NCI-H2196 (cell line): ENCODE measurements around the gene IFRD2.
"Not testable (repeated sequence)": the region's sequence is repeated elsewhere in the genome, so short reads cannot be mapped to it uniquely, and the experiment has no call there.

ENCODE experiments used
- DNase-seq: peaks from one replicate; lab custom pipeline; 2025; ENCODE audit not compliant: unreplicated experiment; lab: John Stamatoyannopoulos, UW

The IFRD2 gene

DNA sequence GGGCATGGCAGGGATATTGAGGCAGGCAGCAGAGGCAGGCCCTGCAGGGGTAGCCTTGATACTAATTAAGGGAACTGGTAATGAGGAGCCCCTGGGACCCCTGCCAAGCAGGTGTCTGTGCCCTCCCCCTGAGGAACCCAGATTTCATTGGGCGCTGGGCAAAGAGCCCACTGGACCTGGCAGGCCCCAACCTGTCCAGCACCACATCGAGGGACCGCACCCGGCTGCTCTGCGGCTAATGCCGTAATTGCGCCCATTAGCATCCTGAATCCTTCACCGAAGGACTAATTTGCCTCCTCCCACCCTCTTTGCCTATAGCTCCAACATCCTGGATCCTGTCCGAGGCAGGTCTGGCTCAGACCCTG lies 37.0 kb downstream of the IFRD2 start:
- DNase-seq, result no peak

DNA sequence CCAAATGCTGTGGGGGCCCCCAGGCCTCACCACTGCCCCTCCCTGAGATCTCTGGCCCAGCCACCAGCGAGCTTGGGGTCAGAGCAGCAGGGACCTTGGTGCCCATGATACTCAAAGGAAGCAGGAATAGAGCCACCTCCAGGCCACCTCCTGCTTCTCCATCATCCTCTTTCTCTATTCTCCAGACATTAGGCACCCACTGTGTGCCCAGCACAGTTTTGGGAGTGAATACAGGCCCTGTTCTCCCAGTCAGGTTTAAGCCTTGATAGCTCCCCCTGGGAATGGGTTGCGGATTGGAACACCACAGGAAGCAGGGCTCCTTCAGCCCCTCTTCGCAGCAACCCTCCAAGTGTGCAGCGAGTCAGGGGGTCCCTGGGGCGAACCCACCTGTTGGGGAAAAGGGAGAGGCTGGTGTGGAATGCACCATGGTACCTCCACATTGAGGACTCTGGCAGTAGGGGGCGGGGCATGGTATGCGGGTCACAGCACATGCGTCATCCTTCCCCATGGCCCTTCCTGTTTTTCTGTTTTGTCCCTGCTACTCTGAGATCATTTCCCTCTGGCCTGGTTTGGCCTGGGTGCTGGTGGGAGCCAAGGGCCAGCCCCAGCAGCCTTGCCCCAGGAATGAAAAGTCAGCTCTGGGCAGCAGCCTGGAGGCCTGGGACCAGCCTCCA lies 37.5 kb downstream of the IFRD2 start:
- no peak for DNase-seq

- DNase-seq, result no peak
Measured at GRCh38 chr3:50251220-50251619, 41.0 kb downstream of the IFRD2 start.

DNA sequence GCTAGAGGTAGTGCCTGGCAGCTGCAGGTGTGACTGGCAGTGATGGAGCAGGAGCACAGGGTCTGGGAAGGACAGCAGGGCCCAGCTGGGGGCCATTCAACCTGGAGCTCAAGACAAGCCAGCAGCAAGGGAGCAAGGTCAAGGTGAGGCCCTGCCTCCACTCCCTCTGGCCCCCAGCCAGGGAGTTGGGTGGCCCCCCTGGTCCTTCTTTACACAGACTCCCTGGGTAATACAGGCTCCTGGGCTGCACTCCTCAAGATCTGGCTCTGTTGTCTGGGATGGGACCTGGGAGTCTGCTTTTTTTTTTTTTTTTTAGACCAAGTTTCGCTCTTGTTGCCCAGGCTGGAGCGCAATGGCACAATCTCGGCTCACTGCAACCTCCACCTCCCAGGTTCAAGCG lies 41.7 kb downstream of the IFRD2 start:
- DNase-seq, result no peak

DNA sequence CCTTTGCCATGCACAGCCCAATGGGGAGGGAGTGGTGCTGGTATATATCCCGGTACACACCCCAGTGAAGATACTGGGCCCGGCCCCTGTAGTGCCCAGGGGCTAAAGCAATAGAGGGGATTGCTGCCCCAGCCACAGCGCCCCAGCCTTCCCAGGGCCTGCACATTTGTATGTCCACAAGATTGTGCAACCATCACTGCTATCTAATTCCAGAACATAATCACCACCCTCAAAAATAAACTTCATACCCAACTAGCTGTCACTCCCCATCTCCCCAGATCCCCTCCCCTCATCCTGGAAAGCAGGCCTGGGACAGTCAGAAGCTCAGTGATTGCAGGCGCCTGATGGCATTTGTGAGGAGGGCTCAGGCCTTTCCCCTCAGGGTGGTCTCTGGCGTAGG lies 42.8 kb downstream of the IFRD2 start:
- no peak for DNase-seq

DNA sequence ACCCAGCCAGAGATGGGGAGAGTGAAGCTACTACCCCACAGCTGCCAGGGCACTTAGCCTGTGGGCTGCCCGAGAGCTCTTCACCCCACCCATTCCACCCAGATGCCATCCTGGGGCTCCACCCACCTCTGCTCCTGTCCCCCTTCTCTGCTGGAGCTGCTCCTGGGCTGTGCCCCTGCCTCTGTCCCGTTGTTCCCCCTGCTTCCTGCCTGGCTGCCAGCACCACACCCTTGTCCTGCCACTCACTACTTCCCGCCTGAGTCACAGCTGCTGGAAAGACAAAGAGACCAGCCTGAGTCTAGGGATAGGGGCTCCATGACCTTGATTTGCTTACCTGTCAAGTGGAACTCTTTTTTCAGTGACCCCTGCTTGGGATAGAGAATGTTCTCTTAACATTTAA lies 43.8 kb downstream of the IFRD2 start:
- no peak for DNase-seq

DNA sequence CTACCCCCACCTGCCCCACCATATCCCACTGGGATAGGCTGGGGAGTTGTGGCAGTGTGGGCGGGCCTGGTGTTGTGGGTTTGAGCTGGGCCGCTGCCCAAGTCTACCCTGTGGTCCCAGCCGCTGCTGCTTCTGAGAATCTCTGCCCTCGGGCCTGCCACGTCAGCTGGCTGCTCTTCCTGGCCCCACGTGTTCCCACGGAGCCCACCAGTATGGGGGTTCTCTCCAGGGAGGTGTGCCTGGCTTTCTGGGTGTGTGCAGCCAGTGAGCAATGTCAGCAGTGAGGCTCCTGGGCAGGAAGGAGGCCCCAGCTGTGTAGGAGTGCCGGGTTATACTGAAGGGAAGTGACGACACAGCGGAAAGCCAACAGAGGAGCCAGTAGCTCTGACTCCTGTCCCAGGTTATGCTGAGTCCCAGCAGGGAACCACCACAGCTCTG lies 45.7 kb downstream of the IFRD2 start:
- DNase-seq, result no peak

GRCh38 chr3:50245831-50246516 lies 46.3 kb downstream of the IFRD2 start:
- peak; percentile 85 for DNase-seq

GRCh38 chr3:50245251-50245745 lies 46.9 kb downstream of the IFRD2 start:
- no peak for DNase-seq

GRCh38 chr3:50244813-50245212 lies 47.4 kb downstream of the IFRD2 start:
- DNase-seq, result not testable (repeated sequence)

DNA sequence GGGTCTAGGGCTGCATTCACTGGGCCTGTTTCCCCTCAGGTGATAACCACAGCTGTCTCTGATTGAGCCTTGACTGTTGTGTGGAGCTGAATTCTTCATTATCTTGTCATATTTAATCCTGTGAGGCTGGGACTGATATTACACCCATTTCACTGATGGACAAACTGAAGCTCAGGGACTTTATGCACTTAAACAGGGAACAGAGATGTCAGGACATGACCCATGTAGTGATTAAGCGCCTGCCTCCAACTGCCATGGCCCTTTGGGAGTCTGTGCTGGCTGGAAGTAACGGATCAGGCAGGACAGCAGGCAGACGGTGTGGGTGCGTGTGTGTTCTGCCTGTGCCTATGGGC lies 48.7 kb downstream of the IFRD2 start:
- no peak for DNase-seq

GRCh38 chr3:50242851-50243542 lies 49.2 kb downstream of the IFRD2 start:
- DNase-seq, result no peak

GRCh38 chr3:50242381-50242770 lies 49.9 kb downstream of the IFRD2 start:
- DNase-seq, result no peak

GRCh38 chr3:50241713-50242380 lies 50.4 kb downstream of the IFRD2 start:
- no peak for DNase-seq

- DNase-seq, result no peak
Measured at GRCh38 chr3:50241163-50241562, 51.1 kb downstream of the IFRD2 start.

- no peak for DNase-seq
Measured at GRCh38 chr3:50239649-50240048, 52.6 kb downstream of the IFRD2 start.

DNA sequence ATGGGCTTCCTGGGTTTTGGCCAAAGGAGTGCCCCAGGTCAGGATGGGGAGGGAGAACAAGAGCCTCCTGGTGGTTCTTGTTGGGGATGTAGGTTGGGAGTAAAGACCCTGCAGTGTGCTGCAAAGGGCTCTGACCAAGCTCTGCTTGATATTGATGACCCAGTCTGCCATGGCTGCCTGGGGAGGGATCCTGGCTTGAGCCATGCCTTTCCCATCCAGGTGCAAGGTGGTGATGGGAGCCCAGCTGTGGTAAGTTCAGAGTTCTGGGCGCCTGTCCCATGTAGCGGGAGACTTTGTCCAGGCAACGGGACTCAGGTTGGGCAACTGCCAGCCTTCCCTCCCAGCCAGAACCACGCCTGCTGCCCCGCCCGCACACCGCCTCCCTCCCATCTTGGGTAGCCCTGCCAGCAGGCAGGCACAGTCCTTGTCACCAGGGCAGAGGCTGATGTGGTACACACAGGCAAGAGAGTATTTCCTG lies 53.6 kb downstream of the IFRD2 start:
- no peak for DNase-seq

GRCh38 chr3:50237754-50238548 lies 54.3 kb downstream of the IFRD2 start:
- peak; percentile 50 for DNase-seq
